Cardiac fibroblast (primary cell): ENCODE results near the gene KREMEN2.

ENCODE experiments used
- DNase-seq, 2 donors: peaks; one replicate each; pipeline versions ENCODE4 v3.0.0 to v3.0.0-alpha.2; 2010; ENCODE audit warnings: low read depth in 2 of 2
- H3K4me3 ChIP-seq, 2 donors: replicated peaks in 1 of 2; 1 replicate in 1 of 2; 2 replicates in 1 of 2; pipeline ENCODE4 v1.5.1; 2011; ENCODE audit warnings: low read depth in 2 of 2, low read length in 2 of 2, mild to moderate bottlenecking in 2 of 2, moderate library complexity in 1 of 2
- CTCF ChIP-seq: IDR thresholded peaks from one replicate; pipeline ENCODE4 v1.5.1; 2011; ENCODE audit warnings: low read depth, mild to moderate bottlenecking, low read length, inconsistent platforms

Gene KREMEN2

GRCh38 chr16:2973605-2974318 lies 9.7 kb downstream of the KREMEN2 start:
- DNase-seq: no peak
- no peak overlapping the region for H3K4me3 ChIP-seq
- TF ChIP-seq CTCF: no peak

- no peak overlapping the region for H3K4me3 ChIP-seq
- TF ChIP-seq CTCF: no peak
- DNase-seq: no peak
Measured at GRCh38 chr16:2974319-2975056, 10.4 kb downstream of the KREMEN2 start.

- no peak overlapping the region for H3K4me3 ChIP-seq
- no peak for TF ChIP-seq CTCF
- DNase-seq: no peak
Measured at GRCh38 chr16:2975161-2975795, 11.2 kb downstream of the KREMEN2 start.

- no peak for DNase-seq
- H3K4me3 ChIP-seq: no peak overlapping the region
- no peak for TF ChIP-seq CTCF
Measured at GRCh38 chr16:2976201-2976600, 12.1 kb downstream of the KREMEN2 start.

- DNase-seq: no peak
- H3K4me3 ChIP-seq: no peak overlapping the region
- TF ChIP-seq CTCF: no peak
Measured at GRCh38 chr16:2976673-2977072, 12.6 kb downstream of the KREMEN2 start.

- DNase-seq: no peak
- no peak for TF ChIP-seq CTCF
- H3K4me3 ChIP-seq: no peak overlapping the region
Measured at GRCh38 chr16:2977440-2977839, 13.4 kb downstream of the KREMEN2 start.
